Upper lobe of right lung (tissue), 1 donor: Measurements from ENCODE around the gene DRD2. TPM values are rescaled to one million over a fixed set of nuclear protein-coding genes. Genes with fewer than 3 reads are reported as not detected.

Experiments
- ATAC-seq: fragments of 200-7000 bp; cut with Tn5 transposase; one replicate; pipeline ENCODE4 v1.9.1; 2020; ENCODE audit warnings: mild to moderate bottlenecking, moderate library complexity
- DNase-seq: peaks from one replicate; pipeline ENCODE4 v3.0.0-alpha.2; 2020
- H3K27ac ChIP-seq: fragments of 200-600 bp; one replicate; pipeline ENCODE4 v1.8.0; 2022
- H3K27me3 ChIP-seq: fragments of 200-600 bp; one replicate; pipeline ENCODE4 v1.8.0; 2022; ENCODE audit warnings: mild to moderate bottlenecking
- H3K36me3 ChIP-seq: fragments of 200-600 bp; one replicate; pipeline ENCODE4 v1.8.0; 2022
- H3K4me1 ChIP-seq: fragments of 200-600 bp; one replicate; pipeline ENCODE4 v1.8.0; 2022
- H3K4me3 ChIP-seq: fragments of 200-600 bp; one replicate; pipeline ENCODE4 v1.8.0; 2022; ENCODE audit warnings: mild to moderate bottlenecking
- H3K9me3 ChIP-seq: fragments of 200-600 bp; one replicate; pipeline ENCODE4 v1.8.0; 2022
- intact Hi-C: fragments of 100-400 bp; cut with DNase I; formaldehyde crosslinking; loops from one replicate; pipeline ENCODE4 v1.11.0; 2022
- total RNA-seq: library from RNA; stranded (reverse); fragmentation: NEBNext Ultra II Directional; extraction: Animal tissue kit (Norgen Biotek cat#: 25700); gene quantifications from one replicate; pipeline ENCODE4 v1.2.1, GENCODE V29; 2021
- TF ChIP-seq, protein P1 (sequence below): fragments of 200-600 bp; IDR thresholded peaks from one replicate; pipeline ENCODE4 v1.8.0; 2022; ENCODE audit warnings: antibody characterized with exemption
- donor health status: DM: no; HTN: yes; CAD: no; lungs with severe emphysema.

The DRD2 gene
- total RNA-seq, 1 donor from 2014 or later: not detected

DNA sequence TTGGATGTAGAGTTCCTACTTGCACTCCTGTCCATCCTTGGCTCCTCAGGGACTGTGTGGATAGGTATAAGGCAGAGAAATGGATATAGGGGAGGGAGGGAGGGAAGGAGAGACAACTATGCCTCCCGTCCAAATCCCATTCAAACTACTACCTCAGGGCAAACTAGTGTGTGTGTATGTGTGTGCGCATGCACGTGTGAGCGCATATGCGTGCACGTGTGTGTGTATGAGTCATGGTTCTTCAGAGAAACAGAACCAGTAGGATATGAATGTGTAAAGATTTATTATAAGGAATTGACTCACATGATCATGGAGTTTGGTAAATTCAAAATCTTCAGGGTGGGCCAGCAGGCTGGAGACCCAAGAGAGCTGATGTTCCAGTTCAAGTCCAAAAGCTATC, 42.2 kb upstream of the DRD2 start:
- ATAC-seq: no peak
- H3K27ac ChIP-seq: no peak overlapping the region
- no peaks in the 10 kb centered on the region for H3K9me3 ChIP-seq

DNA sequence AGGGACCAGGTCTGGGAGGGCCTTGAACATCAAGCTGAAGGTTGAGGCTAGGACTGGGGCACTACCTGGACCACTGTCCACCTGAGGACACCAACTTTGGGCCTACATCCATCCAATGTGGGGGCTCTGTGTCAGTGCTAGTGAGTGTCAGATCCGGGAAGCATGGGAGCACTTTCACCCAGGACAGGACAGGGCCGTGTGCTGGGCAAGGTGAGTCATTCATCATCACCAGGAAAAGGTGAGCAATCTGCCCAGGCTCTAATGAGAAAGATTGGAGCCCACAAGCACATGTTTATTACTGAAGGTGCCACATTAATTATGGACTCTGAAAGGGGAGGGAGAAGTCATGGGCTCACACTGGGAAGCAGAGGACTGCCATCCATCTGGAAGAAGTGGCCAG, 39.7 kb upstream of the DRD2 start:
- no peaks in the 10 kb centered on the region for H3K27me3 ChIP-seq
- H3K36me3 ChIP-seq: no peaks in the 10 kb centered on the region
- DNase-seq (no peak), ATAC-seq (no peak)
- H3K4me3 ChIP-seq: no peak overlapping the region
- TF ChIP-seq, protein P1, sequence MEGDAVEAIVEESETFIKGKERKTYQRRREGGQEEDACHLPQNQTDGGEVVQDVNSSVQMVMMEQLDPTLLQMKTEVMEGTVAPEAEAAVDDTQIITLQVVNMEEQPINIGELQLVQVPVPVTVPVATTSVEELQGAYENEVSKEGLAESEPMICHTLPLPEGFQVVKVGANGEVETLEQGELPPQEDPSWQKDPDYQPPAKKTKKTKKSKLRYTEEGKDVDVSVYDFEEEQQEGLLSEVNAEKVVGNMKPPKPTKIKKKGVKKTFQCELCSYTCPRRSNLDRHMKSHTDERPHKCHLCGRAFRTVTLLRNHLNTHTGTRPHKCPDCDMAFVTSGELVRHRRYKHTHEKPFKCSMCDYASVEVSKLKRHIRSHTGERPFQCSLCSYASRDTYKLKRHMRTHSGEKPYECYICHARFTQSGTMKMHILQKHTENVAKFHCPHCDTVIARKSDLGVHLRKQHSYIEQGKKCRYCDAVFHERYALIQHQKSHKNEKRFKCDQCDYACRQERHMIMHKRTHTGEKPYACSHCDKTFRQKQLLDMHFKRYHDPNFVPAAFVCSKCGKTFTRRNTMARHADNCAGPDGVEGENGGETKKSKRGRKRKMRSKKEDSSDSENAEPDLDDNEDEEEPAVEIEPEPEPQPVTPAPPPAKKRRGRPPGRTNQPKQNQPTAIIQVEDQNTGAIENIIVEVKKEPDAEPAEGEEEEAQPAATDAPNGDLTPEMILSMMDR: no peak
- intact Hi-C loops: no loop called here
- no peaks in the 10 kb centered on the region for H3K4me1 ChIP-seq
- no peak overlapping the region for H3K27ac ChIP-seq
- H3K9me3 ChIP-seq: no peaks in the 10 kb centered on the region

More for the DNA sequence above, 42.2 kb upstream of the DRD2 start:
- TF ChIP-seq, protein P1: no peak
- Histone ChIP-seq H3K4me3 (no peak overlapping the region), H3K4me1 (no peaks in the 10 kb centered on the region), H3K27me3 (peaks cover 5% of the 10 kb centered on the region), H3K36me3 (no peaks in the 10 kb centered on the region)
- no peak for DNase-seq
- intact Hi-C loops: no loop called here

DNA sequence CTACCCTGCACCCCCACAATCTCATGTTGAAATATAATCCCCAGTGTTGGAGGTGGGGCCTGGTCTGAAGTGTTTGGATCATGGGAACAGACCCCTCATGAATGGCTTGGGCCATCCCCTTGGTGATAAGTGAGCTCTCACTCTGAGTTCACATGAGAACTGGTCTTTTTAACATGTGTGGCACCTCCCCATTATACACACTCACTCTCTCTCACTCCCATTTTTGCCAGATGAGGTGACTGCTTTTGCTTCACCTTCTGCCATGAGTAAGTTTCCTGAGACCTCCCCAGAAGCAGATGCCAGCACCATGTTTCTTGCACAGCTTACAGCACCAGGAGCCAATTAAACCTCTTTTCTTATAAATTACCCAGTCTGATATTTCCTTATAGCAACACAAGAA, 32.1 kb upstream of the DRD2 start:
- intact Hi-C loops: no loop called here
- peaks cover 6% of the 10 kb centered on the region for H3K27me3 ChIP-seq
- H3K4me3 ChIP-seq: no peak overlapping the region
- DNase-seq: no peak
- H3K36me3 ChIP-seq: no peaks in the 10 kb centered on the region
- H3K27ac ChIP-seq: no peak overlapping the region
- H3K9me3 ChIP-seq: no peaks in the 10 kb centered on the region
- no peaks in the 10 kb centered on the region for H3K4me1 ChIP-seq
- TF ChIP-seq, protein P1: no peak
- ATAC-seq: no peak

DNA sequence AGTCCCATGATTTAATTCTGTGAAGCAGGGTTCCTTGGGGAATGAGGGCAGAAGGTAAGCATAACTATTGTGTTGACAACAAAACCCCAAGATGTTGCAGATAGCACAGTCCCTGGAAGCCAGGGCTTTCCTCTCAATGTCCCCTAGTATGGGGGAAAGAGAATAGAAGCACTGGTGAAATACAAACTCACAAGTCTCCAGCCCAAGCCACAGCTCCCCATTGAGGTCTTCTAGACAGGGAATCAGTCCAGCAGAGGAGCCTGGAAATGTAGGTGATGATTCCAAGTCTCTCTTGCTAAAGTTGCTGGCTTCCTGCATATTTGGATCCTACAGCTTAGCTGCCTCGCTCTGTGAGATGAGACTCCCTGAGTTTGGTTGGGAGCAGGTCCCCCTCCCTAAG, 31.7 kb upstream of the DRD2 start:
- no peaks in the 10 kb centered on the region for H3K9me3 ChIP-seq
- H3K4me3 ChIP-seq: no peak overlapping the region
- TF ChIP-seq, protein P1: no peak
- peaks cover 6% of the 10 kb centered on the region for H3K27me3 ChIP-seq
- intact Hi-C loops: no loop called here
- ATAC-seq (no peak), DNase-seq (no peak)
- H3K4me1 ChIP-seq: no peaks in the 10 kb centered on the region
- no peaks in the 10 kb centered on the region for H3K36me3 ChIP-seq
- no peak overlapping the region for H3K27ac ChIP-seq

DNA sequence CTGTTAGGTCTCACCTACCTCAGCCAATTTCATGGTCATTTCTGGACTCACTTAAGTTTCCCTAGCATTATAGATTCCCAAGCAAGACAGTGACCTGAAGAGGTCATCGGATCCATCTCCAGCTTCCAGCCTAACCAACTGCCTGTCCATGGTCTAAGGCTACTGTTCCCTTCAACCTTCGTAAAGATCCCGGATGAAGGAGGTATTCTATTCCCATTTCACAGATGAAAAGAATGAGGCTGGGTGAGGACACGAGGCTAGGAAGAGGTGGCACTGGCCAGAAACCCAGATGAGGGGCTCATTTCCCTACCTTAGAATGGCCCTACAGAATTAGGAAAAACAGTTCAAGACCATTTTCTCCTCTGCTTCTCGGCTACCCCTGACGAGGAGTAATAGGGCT, 31.3 kb upstream of the DRD2 start:
- no peak overlapping the region for H3K27ac ChIP-seq
- no peaks in the 10 kb centered on the region for H3K9me3 ChIP-seq
- no peak overlapping the region for H3K4me3 ChIP-seq
- TF ChIP-seq, protein P1: no peak
- intact Hi-C loops: no loop called here
- ATAC-seq: no peak
- H3K36me3 ChIP-seq: no peaks in the 10 kb centered on the region
- no peak for DNase-seq
- H3K4me1 ChIP-seq: no peaks in the 10 kb centered on the region
- peaks cover 6% of the 10 kb centered on the region for H3K27me3 ChIP-seq
